Testis (tissue), 2 donors: ENCODE data around the gene GCH1.

Source experiments
- POLR2A ChIP-seq: fragments of 450-650 bp; IDR thresholded peaks from one replicate; pipeline ENCODE4 v1.6.1; 2017; ENCODE audit warnings: antibody characterized with exemption, mild to moderate bottlenecking, moderate library complexity
- TF ChIP-seq, protein P1 (sequence below), 3 experiments: fragments of 450-650 bp in 2 of 3; fragments of 200-600 bp in 1 of 3; sonication (generic) in 1 of 3; IDR thresholded peaks; one replicate each; pipeline ENCODE4 v1.5.1; 2016 to 2019; ENCODE audit warnings: antibody characterized with exemption in 3 of 3, mild to moderate bottlenecking in 2 of 3, moderate library complexity in 1 of 3

DNA sequence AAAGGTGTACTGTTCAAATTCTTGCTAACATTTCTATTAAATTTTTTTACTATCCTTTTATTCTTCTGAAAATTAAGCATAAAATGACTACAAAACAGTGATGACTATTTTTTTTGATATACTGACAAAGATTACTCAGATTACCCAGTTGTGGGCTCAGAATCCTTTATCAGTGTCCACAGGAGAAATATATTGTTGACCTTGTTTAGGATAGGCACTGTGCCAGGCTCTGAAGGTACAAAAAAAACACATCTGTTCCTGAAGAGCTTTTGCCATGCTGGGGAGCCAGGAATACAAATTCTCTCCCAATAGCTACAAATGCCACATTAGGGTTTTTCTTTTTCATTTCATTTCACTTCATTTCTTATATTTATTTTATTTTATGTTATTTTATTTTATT, 26.9 kb upstream of the GCH1 start:
- TF ChIP-seq POLR2A, result no peak
- TF ChIP-seq, protein P1, sequence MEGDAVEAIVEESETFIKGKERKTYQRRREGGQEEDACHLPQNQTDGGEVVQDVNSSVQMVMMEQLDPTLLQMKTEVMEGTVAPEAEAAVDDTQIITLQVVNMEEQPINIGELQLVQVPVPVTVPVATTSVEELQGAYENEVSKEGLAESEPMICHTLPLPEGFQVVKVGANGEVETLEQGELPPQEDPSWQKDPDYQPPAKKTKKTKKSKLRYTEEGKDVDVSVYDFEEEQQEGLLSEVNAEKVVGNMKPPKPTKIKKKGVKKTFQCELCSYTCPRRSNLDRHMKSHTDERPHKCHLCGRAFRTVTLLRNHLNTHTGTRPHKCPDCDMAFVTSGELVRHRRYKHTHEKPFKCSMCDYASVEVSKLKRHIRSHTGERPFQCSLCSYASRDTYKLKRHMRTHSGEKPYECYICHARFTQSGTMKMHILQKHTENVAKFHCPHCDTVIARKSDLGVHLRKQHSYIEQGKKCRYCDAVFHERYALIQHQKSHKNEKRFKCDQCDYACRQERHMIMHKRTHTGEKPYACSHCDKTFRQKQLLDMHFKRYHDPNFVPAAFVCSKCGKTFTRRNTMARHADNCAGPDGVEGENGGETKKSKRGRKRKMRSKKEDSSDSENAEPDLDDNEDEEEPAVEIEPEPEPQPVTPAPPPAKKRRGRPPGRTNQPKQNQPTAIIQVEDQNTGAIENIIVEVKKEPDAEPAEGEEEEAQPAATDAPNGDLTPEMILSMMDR (IDR thresholded peaks at IDR 0.05), result no peak
